ENCODE measurements around the gene TMPRSS11D. TPM values are rescaled to one million over a fixed set of nuclear protein-coding genes. Genes with fewer than 3 reads are reported as not detected.
A peak's percentile ranks its signal among the peaks of the same experiment; 100 is the strongest.

Gene TMPRSS11D, protein sequence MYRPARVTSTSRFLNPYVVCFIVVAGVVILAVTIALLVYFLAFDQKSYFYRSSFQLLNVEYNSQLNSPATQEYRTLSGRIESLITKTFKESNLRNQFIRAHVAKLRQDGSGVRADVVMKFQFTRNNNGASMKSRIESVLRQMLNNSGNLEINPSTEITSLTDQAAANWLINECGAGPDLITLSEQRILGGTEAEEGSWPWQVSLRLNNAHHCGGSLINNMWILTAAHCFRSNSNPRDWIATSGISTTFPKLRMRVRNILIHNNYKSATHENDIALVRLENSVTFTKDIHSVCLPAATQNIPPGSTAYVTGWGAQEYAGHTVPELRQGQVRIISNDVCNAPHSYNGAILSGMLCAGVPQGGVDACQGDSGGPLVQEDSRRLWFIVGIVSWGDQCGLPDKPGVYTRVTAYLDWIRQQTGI
- total RNA-seq (2014; rRNA removed) = not detected in 2 replicates
- polyA plus RNA-seq (2012) = not detected

DNA sequence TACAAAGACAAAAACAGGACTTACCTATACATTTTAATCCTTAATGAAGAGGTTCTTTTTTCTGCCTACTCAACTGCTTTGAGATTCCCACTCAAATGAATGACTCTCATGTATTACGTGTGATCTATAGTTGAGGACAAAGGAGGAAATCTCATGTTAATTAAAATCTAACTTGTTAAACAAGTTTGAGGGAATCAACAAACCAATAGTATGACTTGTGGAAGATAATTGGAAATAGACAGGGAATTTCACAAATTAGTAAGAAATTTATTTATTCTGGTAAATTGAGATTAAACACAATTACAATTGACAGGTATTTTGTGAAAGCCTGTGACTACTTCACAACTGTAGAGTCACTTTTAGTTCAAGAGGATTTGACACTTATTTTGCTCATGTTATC, at the start of gene TMPRSS11D:
Gene TMPRSS11D (minus strand): TSS at position 101 of the 400 bp plus-strand sequence. CDS start 69 bp downstream, at position 32.
- no peak for DNase-seq (ENCODE audit: low read depth)

GRCh38 chr4:67933038-67933437, 49.2 kb upstream of the TMPRSS11D start:
- no peak for DNase-seq (ENCODE audit: low read depth)

DNA sequence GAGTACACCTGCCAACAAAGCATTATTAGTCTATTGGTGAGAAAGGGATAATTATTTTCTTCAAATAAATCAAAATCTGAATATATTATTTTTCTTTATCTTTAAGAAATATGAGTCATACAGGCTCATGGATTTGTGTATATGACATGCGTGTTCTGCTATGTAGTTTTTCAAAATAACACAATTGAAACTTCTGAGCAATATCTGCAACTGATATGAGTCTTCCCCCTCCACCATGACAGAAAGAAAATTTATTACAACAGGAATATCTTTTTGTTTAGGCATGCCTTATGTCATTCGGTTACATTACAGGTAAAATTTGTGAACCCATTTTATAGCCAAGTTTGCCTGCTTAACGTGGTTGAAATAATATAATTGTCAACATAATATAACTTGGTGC, 47.5 kb upstream of the TMPRSS11D start:
- no peak for DNase-seq (ENCODE audit: low read depth)

- peak; percentile 35 for DNase-seq (ENCODE audit: low read depth)
Measured at GRCh38 chr4:67929426-67929825, 45.6 kb upstream of the TMPRSS11D start.

- DNase-seq (ENCODE audit: low read depth) = no peak
Measured at GRCh38 chr4:67928546-67928945, 44.7 kb upstream of the TMPRSS11D start.

DNA sequence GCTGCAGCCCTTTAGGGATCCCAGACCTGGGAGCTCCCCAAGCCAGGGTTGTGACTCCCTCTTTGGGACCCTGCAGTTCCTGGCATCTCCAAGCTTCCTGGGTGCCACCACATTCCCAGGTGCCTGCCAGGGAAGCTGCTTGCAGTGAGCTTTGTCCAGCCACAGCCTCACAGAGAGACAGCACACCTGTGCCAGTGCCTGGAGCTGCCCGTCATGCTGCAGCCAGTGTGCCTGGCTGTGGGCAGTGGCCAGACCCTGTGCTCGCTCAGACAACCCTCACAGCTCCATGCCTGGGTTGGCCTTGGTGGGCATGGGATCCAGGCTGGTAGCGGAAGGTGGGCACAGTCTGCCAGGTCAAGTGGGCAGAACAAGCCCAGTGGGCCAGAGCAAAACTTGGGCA, 43.4 kb upstream of the TMPRSS11D start:
- DNase-seq (ENCODE audit: low read depth) = no peak

DNA sequence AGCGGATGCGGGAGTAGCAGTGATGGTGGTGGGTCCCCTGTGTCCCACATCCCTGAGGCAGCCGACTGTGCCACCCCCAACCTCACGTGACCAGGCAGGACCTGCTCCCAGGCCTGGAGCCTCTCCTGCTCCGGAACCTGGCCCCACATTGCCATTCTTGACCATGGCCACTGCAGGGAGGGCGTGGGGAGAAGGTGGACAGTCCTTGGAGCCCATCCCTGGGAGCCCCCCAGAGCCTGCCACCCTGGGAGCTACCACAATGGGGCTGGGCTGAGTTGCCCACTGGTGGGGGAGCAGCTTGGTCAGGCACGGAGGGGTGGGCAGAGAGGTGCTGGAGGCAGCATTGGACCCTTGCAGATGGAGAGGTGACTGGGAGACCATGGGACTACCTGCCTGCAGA, 42.7 kb upstream of the TMPRSS11D start:
- no peak for DNase-seq (ENCODE audit: low read depth)

DNA sequence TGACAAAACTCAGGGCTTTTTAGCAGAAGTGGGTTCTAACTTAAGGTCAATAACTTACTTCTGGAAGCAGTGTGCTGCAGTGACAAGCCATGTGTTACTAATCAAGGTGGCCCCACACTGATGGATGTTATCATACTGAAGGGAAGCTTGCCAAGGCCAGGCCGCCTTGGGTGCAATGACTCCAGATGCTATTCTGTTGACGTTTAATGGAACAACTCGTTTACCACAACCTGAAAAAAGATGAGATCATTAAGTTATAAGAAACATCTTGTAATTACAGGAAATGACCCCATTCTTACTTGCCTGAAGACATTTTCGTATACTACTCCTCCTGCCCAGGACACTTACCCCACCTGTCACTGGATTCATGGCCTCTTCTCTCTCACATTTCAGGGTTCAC, 38.9 kb upstream of the TMPRSS11D start:
- no peak for DNase-seq (ENCODE audit: low read depth)

- no peak for DNase-seq (ENCODE audit: low read depth)
Measured at GRCh38 chr4:67918428-67918827, 34.6 kb upstream of the TMPRSS11D start.

DNA sequence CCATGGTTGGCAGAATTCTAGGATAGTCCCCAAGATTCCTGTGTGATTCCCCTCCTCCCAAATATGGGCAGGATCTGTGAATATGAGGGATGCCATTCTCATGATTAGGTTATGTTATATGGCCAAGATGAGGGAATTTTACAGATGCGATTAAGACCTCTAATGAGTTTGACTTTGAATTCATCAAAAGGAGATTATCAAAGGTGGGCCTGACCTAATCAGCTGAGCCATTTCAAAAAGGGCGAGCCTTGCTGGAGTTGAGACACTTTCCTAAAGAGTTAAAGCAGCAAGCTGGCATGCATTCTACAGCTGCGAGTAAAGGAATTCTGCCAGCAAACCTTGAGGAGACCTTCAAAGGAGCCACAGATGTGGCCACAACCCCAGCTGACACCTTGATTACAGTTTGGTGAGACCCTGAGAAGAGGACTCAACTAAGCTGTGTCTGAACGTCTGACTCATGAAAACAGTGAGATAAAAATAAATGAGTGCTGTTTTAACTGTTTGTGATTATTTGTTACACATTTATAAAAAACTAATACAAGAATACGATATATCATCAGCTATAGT, 31.7 kb upstream of the TMPRSS11D start:
- no peak for DNase-seq (ENCODE audit: low read depth)

GRCh38 chr4:67912080-67912479, 28.3 kb upstream of the TMPRSS11D start:
- no peak for DNase-seq (ENCODE audit: low read depth)

DNA sequence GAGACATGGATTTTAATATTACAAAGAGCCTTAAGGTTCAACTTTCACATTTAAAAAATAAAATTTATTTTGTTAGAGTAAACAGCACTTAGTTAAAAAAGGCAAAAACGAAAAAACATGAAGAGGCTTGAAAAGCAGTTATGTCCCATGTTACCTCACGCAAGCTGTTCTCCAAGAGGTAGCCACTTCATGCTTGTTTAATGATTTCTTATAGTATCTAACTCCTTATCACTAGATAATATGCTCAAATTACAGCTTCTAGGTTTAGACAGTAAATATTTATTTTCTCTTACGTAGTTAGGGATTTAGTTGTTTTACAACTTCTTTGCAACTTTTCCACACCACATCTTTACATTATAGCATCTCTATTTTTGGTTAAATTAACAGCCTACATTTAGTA, 27.8 kb upstream of the TMPRSS11D start:
- no peak for DNase-seq (ENCODE audit: low read depth)

- no peak for DNase-seq (ENCODE audit: low read depth)
Measured at GRCh38 chr4:67911141-67911540, 27.3 kb upstream of the TMPRSS11D start.

GRCh38 chr4:67910585-67910905, 26.7 kb upstream of the TMPRSS11D start:
- DNase-seq (ENCODE audit: low read depth) = no peak

DNA sequence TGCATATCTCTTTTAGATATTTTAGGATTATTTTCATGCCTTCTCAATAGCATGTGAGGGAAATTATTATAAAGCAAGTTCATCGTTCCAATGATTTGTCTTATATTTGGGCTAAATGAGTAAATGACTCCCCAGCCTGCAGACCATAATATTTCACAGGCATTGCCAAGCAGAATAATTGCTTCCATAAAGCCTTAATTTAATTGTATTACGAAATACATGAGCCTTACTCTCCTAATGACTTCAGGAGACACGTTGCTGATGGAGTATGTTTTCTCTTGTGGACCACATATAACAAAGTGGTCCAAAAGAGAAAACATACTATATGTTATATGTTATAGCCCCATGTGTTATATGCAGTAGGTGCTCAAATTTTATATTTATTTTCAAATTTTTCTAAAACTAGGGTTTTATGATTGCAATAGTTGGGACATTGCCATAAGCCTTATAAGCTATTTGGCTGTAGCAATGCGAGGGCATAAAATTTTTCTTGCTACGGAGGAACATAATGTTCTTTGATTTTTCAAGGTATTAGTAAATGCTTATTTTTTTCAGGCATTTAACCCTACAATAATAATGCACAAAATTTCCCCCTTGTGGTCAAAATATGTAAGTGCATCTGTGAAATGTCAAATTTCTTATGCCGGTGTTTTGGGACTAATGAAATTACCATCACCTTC, 26.2 kb upstream of the TMPRSS11D start:
- peak; percentile 39 for DNase-seq (ENCODE audit: low read depth)

GRCh38 chr4:67907650-67908049, 23.8 kb upstream of the TMPRSS11D start:
- no peak for DNase-seq (ENCODE audit: low read depth)

DNA sequence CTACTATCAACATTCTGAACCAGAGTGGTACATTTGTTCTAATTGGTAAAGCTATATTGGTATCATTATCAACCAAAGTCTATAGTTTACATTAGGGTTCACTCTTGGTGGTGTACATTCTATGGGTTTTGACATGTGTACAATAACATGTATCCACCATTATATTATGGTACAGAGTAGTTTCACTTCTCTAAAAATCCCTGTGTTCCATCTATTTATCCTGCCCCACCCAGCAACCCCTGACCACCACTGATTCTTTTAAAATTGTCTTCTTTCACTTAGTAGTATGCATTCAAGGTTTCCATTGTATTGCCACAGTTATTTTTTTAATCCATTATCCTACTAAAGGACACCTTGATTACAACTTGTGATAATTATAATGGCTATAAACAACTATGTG, 15.3 kb upstream of the TMPRSS11D start:
- DNase-seq (ENCODE audit: low read depth) = no peak

DNA sequence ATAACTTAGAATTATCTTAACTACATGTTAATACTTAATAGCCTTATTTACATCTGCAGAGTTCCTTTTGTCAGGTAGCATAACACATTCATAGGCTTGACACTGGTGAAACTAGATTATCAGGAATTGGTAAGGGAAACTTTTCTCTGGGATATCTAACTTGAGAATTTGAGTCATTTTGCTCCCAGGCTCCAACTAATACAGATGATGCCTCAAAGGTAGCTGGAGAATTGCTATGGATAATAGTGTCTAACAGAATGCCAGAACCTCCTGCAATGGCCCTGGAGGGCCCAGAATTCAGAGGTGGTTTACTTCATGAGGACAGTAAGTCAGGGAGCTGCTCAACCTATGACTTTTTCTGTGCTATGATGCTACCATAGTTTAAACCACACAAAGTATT, 13.9 kb upstream of the TMPRSS11D start:
- DNase-seq (ENCODE audit: low read depth) = no peak

GRCh38 chr4:67896421-67897065, 12.7 kb upstream of the TMPRSS11D start:
- no peak for DNase-seq (ENCODE audit: low read depth)

- no peak for DNase-seq (ENCODE audit: low read depth)
Measured at GRCh38 chr4:67894659-67895058, 10.9 kb upstream of the TMPRSS11D start.

DNA sequence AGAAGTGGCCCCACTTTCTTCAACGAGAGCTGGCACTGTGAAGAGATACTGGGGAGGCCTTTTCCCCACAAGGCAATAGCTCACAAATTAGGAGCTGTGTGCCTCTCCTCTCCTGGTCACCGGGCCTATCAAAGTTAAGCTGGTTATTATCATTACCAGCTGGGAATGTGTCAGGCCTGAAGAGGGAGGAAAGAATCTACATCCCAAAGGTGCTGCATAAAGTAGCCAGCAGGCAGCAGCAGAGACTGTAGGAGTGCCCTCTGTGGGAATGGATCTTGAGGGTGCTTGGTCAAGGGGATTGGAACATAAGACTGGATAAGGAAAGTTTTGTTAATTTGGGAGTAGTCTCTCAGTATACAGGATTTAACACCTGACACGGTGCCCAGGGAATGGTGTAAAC, 9.1 kb upstream of the TMPRSS11D start:
- no peak for DNase-seq (ENCODE audit: low read depth)

DNA sequence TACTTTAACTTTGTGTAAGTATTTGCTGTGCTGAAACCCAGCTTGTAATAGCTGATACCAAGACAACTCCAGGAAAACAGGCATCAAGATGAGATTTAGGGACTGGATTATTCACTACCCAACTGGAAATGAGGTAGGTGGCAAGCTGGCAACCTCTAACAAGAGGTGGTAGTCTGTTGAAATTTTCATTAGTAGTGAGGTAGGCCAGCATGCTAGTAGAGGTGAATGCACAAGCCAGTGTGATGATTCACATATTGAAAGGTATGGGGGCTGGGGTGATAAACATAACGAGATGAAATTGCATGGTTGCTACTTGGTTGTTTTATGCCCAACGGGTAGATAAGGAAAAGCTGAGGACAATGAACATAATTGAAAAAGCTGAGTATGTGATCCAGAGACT, 8.5 kb upstream of the TMPRSS11D start:
- DNase-seq (ENCODE audit: low read depth) = no peak

All from LHCN-M2 (cell line).